ENCODE measurements around the gene NTMT2. TPM values are rescaled to one million over a fixed set of nuclear protein-coding genes. Genes with fewer than 3 reads are reported as not detected.

The NTMT2 gene
- total RNA-seq, 4 donors from 2014 or later, result not detected

GRCh38 chr1:170134521-170134920 is 11.2 kb upstream of the NTMT2 start:
- intact Hi-C loops (cut with DNase I; ENCODE audit: low total_unique reads), result no loop called here
- no peak for DNase-seq (ENCODE audit: low spot score in 2 of 2)
- TF ChIP-seq CTCF (IDR thresholded peaks at IDR 0.05) (no peak), POLR2A (IDR thresholded peaks at IDR 0.05) (no peak)
- H3K4me3 ChIP-seq (ENCODE audit: low read depth, poor library complexity, severe bottlenecking), result no peak overlapping the region
- WGBS, 2 donors, result 56 to 57% methylated on average over 6 of the region's 6 CpGs

- H3K4me3 ChIP-seq (ENCODE audit: low read depth, poor library complexity, severe bottlenecking), result no peak overlapping the region
- intact Hi-C loops (cut with DNase I; ENCODE audit: low total_unique reads), result no loop called here
- TF ChIP-seq POLR2A (IDR thresholded peaks at IDR 0.05) (no peak), CTCF (IDR thresholded peaks at IDR 0.05) (no peak)
- DNase-seq (ENCODE audit: low spot score in 2 of 2), result no peak
- 59 to 69% methylated on average over 2 of the region's 2 CpGs for WGBS, 2 donors
Measured at GRCh38 chr1:170140371-170140770, 5.4 kb upstream of the NTMT2 start.

GRCh38 chr1:170145061-170145460 is 698 bp upstream of the NTMT2 start:
- 89 to 94% methylated on average over 3 of the region's 3 CpGs for WGBS, 2 donors
- TF ChIP-seq CTCF (IDR thresholded peaks at IDR 0.05), result no peak
- no peak for TF ChIP-seq POLR2A (IDR thresholded peaks at IDR 0.05)
- no peak for DNase-seq (ENCODE audit: low spot score in 2 of 2)
- intact Hi-C loops (cut with DNase I; ENCODE audit: low total_unique reads), result no loop called here
- no peak overlapping the region for H3K4me3 ChIP-seq (ENCODE audit: low read depth, poor library complexity, severe bottlenecking)

GRCh38 chr1:170146720-170147263 is 1.0 kb downstream of the NTMT2 start:
- TF ChIP-seq CTCF (IDR thresholded peaks at IDR 0.05) (no peak), POLR2A (IDR thresholded peaks at IDR 0.05) (no peak)
- no peak overlapping the region for H3K4me3 ChIP-seq (ENCODE audit: low read depth, poor library complexity, severe bottlenecking)
- WGBS, 2 donors, result 60 to 64% methylated on average over 4 of the region's 4 CpGs
- intact Hi-C loops (cut with DNase I; ENCODE audit: low total_unique reads), result no loop called here
- DNase-seq (ENCODE audit: low spot score in 2 of 2), result no peak

GRCh38 chr1:170149241-170149640 is 3.5 kb downstream of the NTMT2 start:
- intact Hi-C loops (cut with DNase I; ENCODE audit: low total_unique reads), result no loop called here
- no peak overlapping the region for H3K4me3 ChIP-seq (ENCODE audit: low read depth, poor library complexity, severe bottlenecking)
- WGBS, 2 donors, result 51 to 81% methylated on average over 3 of the region's 3 CpGs
- TF ChIP-seq CTCF (IDR thresholded peaks at IDR 0.05) (no peak), POLR2A (IDR thresholded peaks at IDR 0.05) (no peak)
- DNase-seq (ENCODE audit: low spot score in 2 of 2), result no peak

GRCh38 chr1:170150016-170150415 is 4.3 kb downstream of the NTMT2 start:
- 26 to 30% methylated on average over 2 of the region's 2 CpGs for WGBS, 2 donors
- TF ChIP-seq POLR2A (IDR thresholded peaks at IDR 0.05) (no peak), CTCF (IDR thresholded peaks at IDR 0.05) (no peak)
- no peak overlapping the region for H3K4me3 ChIP-seq (ENCODE audit: low read depth, poor library complexity, severe bottlenecking)
- intact Hi-C loops (cut with DNase I; ENCODE audit: low total_unique reads), result no loop called here
- DNase-seq (ENCODE audit: low spot score in 2 of 2), result no peak

Data from lower leg skin (tissue), 4 donors.